ENCODE results near the gene ADAMTS19. TPM values are rescaled to one million over a fixed set of nuclear protein-coding genes. Genes with fewer than 3 reads are reported as not detected.

Gene ADAMTS19
- total and polyA plus RNA-seq, 9 of the 15 experiments (the other 6 are each of a cell fraction or from before 2014, with no cell fraction given) = not detected

DNA sequence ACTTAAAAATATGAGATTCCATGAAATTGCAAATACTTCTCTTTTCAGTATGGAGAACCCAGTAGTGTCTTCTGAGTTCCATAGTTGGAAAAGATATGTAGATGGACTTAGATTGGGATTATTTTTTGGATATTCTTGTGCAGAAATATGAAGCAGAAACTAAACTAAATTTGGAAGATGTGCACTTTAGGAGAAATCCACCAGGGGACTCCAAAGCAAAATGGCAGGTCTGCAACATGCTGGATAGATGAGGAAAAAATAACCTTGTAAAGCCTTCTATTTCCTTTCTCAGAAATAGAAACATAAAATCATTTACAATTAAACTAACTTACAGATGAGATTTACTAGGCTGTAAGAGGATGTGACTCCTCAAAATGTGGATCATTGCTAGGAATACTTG is 238.6 kb downstream of the ADAMTS19 start:
- Histone ChIP-seq H3K27ac (ENCODE audit: extremely low read depth, low read depth, low read length) (no peak overlapping the region), H3K9me3 (replicated peaks; ENCODE audit: control insufficient read depth, insufficient read depth, low read depth, low read length) (no peaks in the 10 kb centered on the region; the same call in 1 of the 2 replicates), H3K36me3 (ENCODE audit: control insufficient read depth, insufficient read depth, low read length) (no peaks in the 10 kb centered on the region), H3K9ac (ENCODE audit: insufficient read depth in 1 of 2, low read depth in 2 of 2, low read length in 2 of 2) (no peak overlapping the region), H3K9me1 (ENCODE audit: control insufficient read depth, insufficient read depth, low read length) (no peaks in the 10 kb centered on the region), H2AFZ (ENCODE audit: low read depth, low read length) (no peak overlapping the region), H3K4me1 (replicated peaks in 1 of 2; ENCODE audit: control insufficient read depth in 2 of 2, insufficient read depth in 2 of 2, low read length in 2 of 2) (no peaks in the 10 kb centered on the region), H3K27me3 (ENCODE audit: control insufficient read depth in 2 of 2, insufficient read depth in 2 of 2, low read length in 2 of 2) (no peaks in the 10 kb centered on the region), H3K4me3 (no peak overlapping the region), H3K4me2 (ENCODE audit: insufficient read depth, low read length) (no peak overlapping the region), H4K20me1 (replicated peaks; ENCODE audit: control insufficient read depth, insufficient read depth, low read length) (no peaks in the 10 kb centered on the region), H3K79me2 (ENCODE audit: control insufficient read depth, insufficient read depth, low read length) (no peaks in the 10 kb centered on the region)
- in situ Hi-C loops (cut with MboI) = no loop called here
- ATAC-seq (no peak), DNase-seq (ENCODE audit: extremely low read depth in 1 of 4, low spot score in 3 of 4) (no peak), FAIRE-seq (no peak)
- CTCF ChIA-PET (ENCODE audit: low intra/inter-chr PET ratio) = no interaction called here
- BruUV-seq (replicated peaks) = no TSS peak
- POLR2A ChIA-PET = no interaction called here
- intact Hi-C loops (cut with micrococcal nuclease) = no loop called here
- TF ChIP-seq, protein P1, sequence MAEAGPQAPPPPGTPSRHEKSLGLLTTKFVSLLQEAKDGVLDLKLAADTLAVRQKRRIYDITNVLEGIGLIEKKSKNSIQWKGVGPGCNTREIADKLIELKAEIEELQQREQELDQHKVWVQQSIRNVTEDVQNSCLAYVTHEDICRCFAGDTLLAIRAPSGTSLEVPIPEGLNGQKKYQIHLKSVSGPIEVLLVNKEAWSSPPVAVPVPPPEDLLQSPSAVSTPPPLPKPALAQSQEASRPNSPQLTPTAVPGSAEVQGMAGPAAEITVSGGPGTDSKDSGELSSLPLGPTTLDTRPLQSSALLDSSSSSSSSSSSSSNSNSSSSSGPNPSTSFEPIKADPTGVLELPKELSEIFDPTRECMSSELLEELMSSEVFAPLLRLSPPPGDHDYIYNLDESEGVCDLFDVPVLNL (CRISPR knock-in tag; IDR thresholded peaks at IDR 0.05; ENCODE audit: low read depth) = no peak

DNA sequence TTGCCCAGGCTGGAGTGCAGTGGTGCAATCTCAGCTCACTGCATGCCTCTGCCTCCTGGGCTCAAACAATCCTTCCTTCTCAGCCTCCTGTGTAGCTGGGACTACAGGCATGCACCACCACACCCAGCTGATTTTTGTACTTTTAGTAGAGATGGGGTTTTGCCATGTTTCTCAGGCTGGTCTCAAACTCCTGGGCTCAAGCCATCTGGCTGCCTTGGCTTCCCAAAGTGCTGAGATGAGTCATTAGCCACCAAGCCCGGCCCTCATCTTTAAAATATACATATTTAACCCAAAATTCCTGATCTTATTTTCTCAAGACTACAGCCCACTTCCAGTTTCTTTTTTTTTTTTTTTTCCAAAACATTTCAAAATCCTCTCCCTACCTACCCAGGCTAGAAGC is 256.1 kb downstream of the ADAMTS19 start:
- H3K9me1 ChIP-seq (ENCODE audit: control insufficient read depth, insufficient read depth, low read length) = no peaks in the 10 kb centered on the region
- ATAC-seq (no peak), FAIRE-seq (no peak), DNase-seq (ENCODE audit: extremely low read depth in 1 of 4, low spot score in 3 of 4) (no peak)
- H3K36me3 ChIP-seq (ENCODE audit: control insufficient read depth, insufficient read depth, low read length) = no peaks in the 10 kb centered on the region
- H3K79me2 ChIP-seq (ENCODE audit: control insufficient read depth, insufficient read depth, low read length) = no peaks in the 10 kb centered on the region
- no peaks in the 10 kb centered on the region for H3K4me1 ChIP-seq (replicated peaks in 1 of 2; ENCODE audit: control insufficient read depth in 2 of 2, insufficient read depth in 2 of 2, low read length in 2 of 2)
- intact Hi-C loops (cut with micrococcal nuclease) (no loop called here), in situ Hi-C loops (cut with MboI) (no loop called here)
- ChIA-PET POLR2A (no interaction called here), CTCF (ENCODE audit: low intra/inter-chr PET ratio) (no interaction called here)
- TF ChIP-seq CBFA2T2 (conservative IDR thresholded peaks at IDR 0.05) (no peak), TCFL5 (CRISPR knock-in tag; conservative IDR thresholded peaks at IDR 0.05) (no peak), FUS (optimal IDR thresholded peaks at IDR 0.05; ENCODE audit: low read depth, low read length) (no peak), SMARCE1 (IDR thresholded peaks at IDR 0.05) (no peak), MECOM (CRISPR knock-in tag; IDR thresholded peaks at IDR 0.05) (no peak), NRF1 (conservative IDR thresholded peaks at IDR 0.05 in 1 of 2, IDR thresholded peaks at IDR 0.05 in 1 of 2) (no peak), CC2D1A (IDR thresholded peaks at IDR 0.05) (no peak), FOXP1 (CRISPR knock-in tag; IDR thresholded peaks at IDR 0.05) (no peak), TBP (optimal IDR thresholded peaks at IDR 0.05; ENCODE audit: low read depth, low read length) (no peak)
- no peak overlapping the region for H3K27ac ChIP-seq (ENCODE audit: extremely low read depth, low read depth, low read length)
- H3K9me3 ChIP-seq (replicated peaks; ENCODE audit: control insufficient read depth, insufficient read depth, low read depth, low read length) = no peaks in the 10 kb centered on the region
- H2AFZ ChIP-seq (ENCODE audit: low read depth, low read length) = no peak overlapping the region
- no peak overlapping the region for H3K9ac ChIP-seq (ENCODE audit: insufficient read depth in 1 of 2, low read depth in 2 of 2, low read length in 2 of 2)
- H3K4me3 ChIP-seq = no peak overlapping the region
- BruUV-seq (replicated peaks) = no TSS peak
- H4K20me1 ChIP-seq (replicated peaks; ENCODE audit: control insufficient read depth, insufficient read depth, low read length) = no peaks in the 10 kb centered on the region
- WGBS (ENCODE audit: insufficient coverage, low coverage, missing lambda C conversion rate) = 0% methylated on average over 1 of the region's 1 CpG
- no peaks in the 10 kb centered on the region for H3K27me3 ChIP-seq (ENCODE audit: control insufficient read depth in 2 of 2, insufficient read depth in 2 of 2, low read length in 2 of 2)
- no peak overlapping the region for H3K4me2 ChIP-seq (ENCODE audit: insufficient read depth, low read length)

Measured in K562 (cell line).